Osteocyte (in vitro differentiated cells): ENCODE measurements around the gene ZFP91. TPM values are rescaled to one million over a fixed set of nuclear protein-coding genes. Genes with fewer than 3 reads are reported as not detected.
A peak's percentile ranks its signal among the peaks of the same experiment; 100 is the strongest.

Experiments used
- DNase-seq: peaks from one replicate; pipeline ENCODE4 v3.0.0; 2021; ENCODE audit warnings: mixed read lengths; ENCODE audit not compliant: unreplicated experiment; ENCODE audit errors: extremely low spot score
- H3K27ac Mint-ChIP-seq: one replicate; pipeline ENCODE4 v1.8.0; 2021; ENCODE audit warnings: mild to moderate bottlenecking, mixed read lengths; ENCODE audit not compliant: unreplicated experiment
- H3K27me3 Mint-ChIP-seq: one replicate; pipeline ENCODE4 v1.8.0; 2021; ENCODE audit warnings: mixed read lengths; ENCODE audit not compliant: unreplicated experiment
- H3K36me3 Mint-ChIP-seq: one replicate; pipeline ENCODE4 v1.8.0; 2021; ENCODE audit warnings: mixed read lengths; ENCODE audit not compliant: unreplicated experiment
- H3K4me1 Mint-ChIP-seq: one replicate; pipeline ENCODE4 v1.8.0; 2021; ENCODE audit warnings: mixed read lengths; ENCODE audit not compliant: unreplicated experiment
- H3K4me3 Mint-ChIP-seq: one replicate; pipeline ENCODE4 v1.8.0; 2021; ENCODE audit warnings: mild to moderate bottlenecking, moderate library complexity, mixed read lengths; ENCODE audit not compliant: unreplicated experiment
- H3K9me3 Mint-ChIP-seq: one replicate; pipeline ENCODE4 v1.8.0; 2021; ENCODE audit warnings: mixed read lengths; ENCODE audit not compliant: unreplicated experiment
- CTCF ChIP-seq: fragments of 200-600 bp; sonication (generic); IDR thresholded peaks from 2 replicates; pipeline ENCODE4 v1.5.0; 2021; ENCODE audit warnings: antibody characterized with exemption, mild to moderate bottlenecking, moderate library complexity
- total RNA-seq: library from RNA; stranded (reverse); gene quantifications from 2 replicates; pipeline ENCODE4 v1.2.1, GENCODE V29; 2021

The ZFP91 gene
- total RNA-seq, 1 donor from 2014 or later: 56.7 TPM

GRCh38 chr11:58625086-58625485, 46.2 kb downstream of the ZFP91 start:
- no peak for TF ChIP-seq CTCF
- no peak for DNase-seq

GRCh38 chr11:58625826-58626460, 47.1 kb downstream of the ZFP91 start:
- Mint-ChIP-seq H3K9me3 (no peaks in the 10 kb centered on the region), H3K4me1 (peaks cover 22% of the 10 kb centered on the region), H3K36me3 (peaks cover 41% of the 10 kb centered on the region), H3K27me3 (no peaks in the 10 kb centered on the region), H3K27ac (no peak overlapping the region), H3K4me3 (no peak overlapping the region)
- DNase-seq: no peak
- TF ChIP-seq CTCF: no peak

More at GRCh38 chr11:58625086-58625485, 46.2 kb downstream of the ZFP91 start:
- Mint-ChIP-seq H3K27me3 (no peaks in the 10 kb centered on the region), H3K4me1 (peaks cover 22% of the 10 kb centered on the region), H3K4me3 (no peak overlapping the region), H3K9me3 (no peaks in the 10 kb centered on the region), H3K27ac (no peak overlapping the region), H3K36me3 (peaks cover 43% of the 10 kb centered on the region)

GRCh38 chr11:58626934-58627483, 48.1 kb downstream of the ZFP91 start:
- Mint-ChIP-seq H3K9me3 (no peaks in the 10 kb centered on the region), H3K36me3 (peaks cover 35% of the 10 kb centered on the region), H3K27ac (peak overlapping the region; percentile 85), H3K4me3 (no peak overlapping the region), H3K27me3 (no peaks in the 10 kb centered on the region), H3K4me1 (peaks cover 19% of the 10 kb centered on the region)
- DNase-seq: no peak
- TF ChIP-seq CTCF: no peak

GRCh38 chr11:58628446-58628845, 49.6 kb downstream of the ZFP91 start:
- H3K9me3 Mint-ChIP-seq: no peaks in the 10 kb centered on the region

More at GRCh38 chr11:58628446-58628845, 49.6 kb downstream of the ZFP91 start:
- peaks cover 16% of the 10 kb centered on the region for H3K4me1 Mint-ChIP-seq
- H3K36me3 Mint-ChIP-seq: peaks cover 24% of the 10 kb centered on the region
- DNase-seq: no peak
- no peak for TF ChIP-seq CTCF
- H3K27me3 Mint-ChIP-seq: no peaks in the 10 kb centered on the region
- peak overlapping the region; percentile 85 for H3K27ac Mint-ChIP-seq
- H3K4me3 Mint-ChIP-seq: no peak overlapping the region
